ENCODE data around the gene FBXL5. TPM values are rescaled to one million over a fixed set of nuclear protein-coding genes. Genes with fewer than 3 reads are reported as not detected.

The FBXL5 gene
- total and polyA plus RNA-seq, 2 of the 13 experiments (the other 11 are each of a cell fraction or from before 2014, with no cell fraction given) = 17.4 to 45.3 TPM

DNA sequence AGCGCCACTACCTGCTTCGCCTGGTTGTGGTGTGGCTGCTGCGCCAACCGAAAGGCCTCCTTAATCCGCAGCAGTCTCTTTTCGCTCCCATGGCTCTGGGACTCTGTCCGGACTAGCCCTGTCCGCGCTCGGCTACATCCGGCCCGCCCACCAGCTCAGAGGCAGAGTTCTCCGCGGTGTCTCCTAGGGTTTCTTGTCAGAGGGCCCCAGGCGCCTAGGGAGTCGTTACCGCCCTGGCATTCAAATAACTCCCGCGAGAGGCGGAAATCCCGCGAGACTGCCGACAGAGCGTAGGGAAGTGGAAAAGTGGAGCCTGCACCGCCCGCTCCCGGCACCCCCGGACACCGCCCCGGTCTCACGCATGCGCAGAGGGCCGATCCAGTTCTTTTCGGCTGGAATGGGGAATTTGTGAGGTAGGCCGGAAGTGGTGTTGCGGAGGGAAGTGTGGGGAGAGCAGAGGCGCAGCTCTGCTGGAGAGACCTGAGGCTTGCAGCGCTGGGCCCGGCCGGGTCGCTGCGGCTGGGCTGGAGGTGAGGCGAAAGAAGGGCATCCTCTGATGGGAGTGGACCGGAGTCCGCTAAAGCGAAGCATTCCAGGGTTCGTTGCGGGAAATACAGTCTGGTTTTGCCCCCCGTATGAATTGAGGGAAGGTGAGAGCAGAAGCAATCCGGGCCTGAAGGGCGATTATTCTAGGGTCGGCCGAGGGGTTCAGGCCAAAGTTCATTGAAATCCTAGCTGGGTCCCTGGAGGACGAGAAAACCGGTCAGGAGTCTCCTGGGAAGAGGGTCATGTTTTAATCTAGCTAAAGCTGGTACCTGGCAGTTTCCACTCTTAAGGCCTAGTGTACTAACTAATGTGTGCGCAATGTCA is 26.4 kb upstream of the FBXL5 start, which contains the start of gene FAM200B (continued):
- TF ChIP-seq, protein P1, sequence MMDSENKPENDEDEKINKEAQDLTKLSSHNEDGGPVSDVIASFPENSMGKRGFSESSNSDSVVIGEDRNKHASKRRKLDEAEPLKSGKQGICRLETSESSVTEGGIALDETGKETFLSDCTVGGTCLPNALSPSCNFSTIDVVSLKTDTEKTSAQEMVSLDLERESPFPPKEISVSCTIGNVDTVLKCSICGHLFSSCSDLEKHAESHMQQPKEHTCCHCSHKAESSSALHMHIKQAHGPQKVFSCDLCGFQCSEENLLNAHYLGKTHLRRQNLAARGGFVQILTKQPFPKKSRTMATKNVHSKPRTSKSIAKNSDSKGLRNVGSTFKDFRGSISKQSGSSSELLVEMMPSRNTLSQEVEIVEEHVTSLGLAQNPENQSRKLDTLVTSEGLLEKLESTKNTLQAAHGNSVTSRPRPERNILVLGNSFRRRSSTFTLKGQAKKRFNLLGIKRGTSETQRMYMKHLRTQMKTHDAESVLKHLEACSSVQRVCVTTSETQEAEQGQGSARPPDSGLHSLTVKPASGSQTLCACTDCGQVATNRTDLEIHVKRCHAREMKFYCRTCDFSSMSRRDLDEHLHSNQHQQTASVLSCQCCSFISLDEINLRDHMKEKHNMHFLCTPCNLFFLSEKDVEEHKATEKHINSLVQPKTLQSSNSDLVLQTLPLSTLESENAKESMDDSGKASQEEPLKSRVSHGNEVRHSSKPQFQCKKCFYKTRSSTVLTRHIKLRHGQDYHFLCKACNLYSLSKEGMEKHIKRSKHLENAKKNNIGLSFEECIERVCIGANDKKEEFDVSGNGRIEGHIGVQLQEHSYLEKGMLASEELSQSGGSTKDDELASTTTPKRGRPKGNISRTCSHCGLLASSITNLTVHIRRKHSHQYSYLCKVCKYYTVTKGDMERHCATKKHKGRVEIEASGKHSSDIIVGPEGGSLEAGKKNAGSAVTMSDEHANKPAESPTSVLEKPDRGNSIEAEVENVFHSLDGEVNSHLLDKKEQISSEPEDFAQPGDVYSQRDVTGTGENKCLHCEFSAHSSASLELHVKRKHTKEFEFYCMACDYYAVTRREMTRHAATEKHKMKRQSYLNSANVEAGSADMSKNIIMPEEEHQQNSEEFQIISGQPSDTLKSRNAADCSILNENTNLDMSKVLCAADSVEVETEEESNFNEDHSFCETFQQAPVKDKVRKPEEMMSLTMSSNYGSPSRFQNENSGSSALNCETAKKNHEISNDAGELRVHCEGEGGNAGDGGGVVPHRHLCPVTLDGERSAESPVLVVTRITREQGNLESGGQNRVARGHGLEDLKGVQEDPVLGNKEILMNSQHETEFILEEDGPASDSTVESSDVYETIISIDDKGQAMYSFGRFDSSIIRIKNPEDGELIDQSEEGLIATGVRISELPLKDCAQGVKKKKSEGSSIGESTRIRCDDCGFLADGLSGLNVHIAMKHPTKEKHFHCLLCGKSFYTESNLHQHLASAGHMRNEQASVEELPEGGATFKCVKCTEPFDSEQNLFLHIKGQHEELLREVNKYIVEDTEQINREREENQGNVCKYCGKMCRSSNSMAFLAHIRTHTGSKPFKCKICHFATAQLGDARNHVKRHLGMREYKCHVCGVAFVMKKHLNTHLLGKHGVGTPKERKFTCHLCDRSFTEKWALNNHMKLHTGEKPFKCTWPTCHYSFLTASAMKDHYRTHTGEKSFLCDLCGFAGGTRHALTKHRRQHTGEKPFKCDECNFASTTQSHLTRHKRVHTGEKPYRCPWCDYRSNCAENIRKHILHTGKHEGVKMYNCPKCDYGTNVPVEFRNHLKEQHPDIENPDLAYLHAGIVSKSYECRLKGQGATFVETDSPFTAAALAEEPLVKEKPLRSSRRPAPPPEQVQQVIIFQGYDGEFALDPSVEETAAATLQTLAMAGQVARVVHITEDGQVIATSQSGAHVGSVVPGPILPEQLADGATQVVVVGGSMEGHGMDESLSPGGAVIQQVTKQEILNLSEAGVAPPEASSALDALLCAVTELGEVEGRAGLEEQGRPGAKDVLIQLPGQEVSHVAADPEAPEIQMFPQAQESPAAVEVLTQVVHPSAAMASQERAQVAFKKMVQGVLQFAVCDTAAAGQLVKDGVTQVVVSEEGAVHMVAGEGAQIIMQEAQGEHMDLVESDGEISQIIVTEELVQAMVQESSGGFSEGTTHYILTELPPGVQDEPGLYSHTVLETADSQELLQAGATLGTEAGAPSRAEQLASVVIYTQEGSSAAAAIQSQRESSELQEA (CRISPR knock-in tag; IDR thresholded peaks at IDR 0.05; ENCODE audit: not compliant biosample characterization) = no peak
- TF ChIP-seq, protein P2, sequence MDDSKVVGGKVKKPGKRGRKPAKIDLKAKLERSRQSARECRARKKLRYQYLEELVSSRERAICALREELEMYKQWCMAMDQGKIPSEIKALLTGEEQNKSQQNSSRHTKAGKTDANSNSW (CRISPR knock-in tag; IDR thresholded peaks at IDR 0.05; ENCODE audit: borderline replicate concordance) = 0 out of 2 replicates have a peak, but pooled peaks have one; percentile 26
- TF ChIP-seq ZNF720 (CRISPR knock-in tag; IDR thresholded peaks at IDR 0.05) (no peak), HNRNPK (IDR thresholded peaks at IDR 0.05; ENCODE audit: low read depth, low read length, poor library complexity, severe bottlenecking) (no peak), ZIK1 (CRISPR knock-in tag; IDR thresholded peaks at IDR 0.05; ENCODE audit: borderline replicate concordance, low read depth) (no peak; the same call in 1 of the 2 replicates), DMTF1 (CRISPR knock-in tag; IDR thresholded peaks at IDR 0.05) (no peak), THAP9 (CRISPR knock-in tag; IDR thresholded peaks at IDR 0.05; ENCODE audit: borderline replicate concordance) (peak; percentile 77; the same call in 1 of the 2 replicates), PHB2 (IDR thresholded peaks at IDR 0.05; ENCODE audit: partially characterized antibody) (no peak), ZNF33B (CRISPR knock-in tag; IDR thresholded peaks at IDR 0.05) (peak; percentile 90), TCF7L2 (IDR thresholded peaks at IDR 0.05; ENCODE audit: low read depth, low read length) (no peak), KMT2B (CRISPR knock-in tag; IDR thresholded peaks at IDR 0.05) (peak; percentile 82)
